HFFc6 (cell line): Measurements from ENCODE around the gene ESPNL. TPM values are rescaled to one million over a fixed set of nuclear protein-coding genes. Genes with fewer than 3 reads are reported as not detected.

ENCODE experiments used
- DNase-seq: peaks from one replicate; pipeline ENCODE4 v3.0.0-alpha.2; 2018
- H3K27ac Mint-ChIP-seq: 2 replicates; pipeline ENCODE4 v1.8.0; 2020; ENCODE audit warnings: mild to moderate bottlenecking, mixed read lengths
- H3K27me3 Mint-ChIP-seq: 2 replicates; pipeline ENCODE4 v1.8.0; 2021; ENCODE audit warnings: mild to moderate bottlenecking, moderate library complexity, mixed read lengths; ENCODE audit not compliant: insufficient read depth
- H3K36me3 Mint-ChIP-seq: 2 replicates; pipeline ENCODE4 v1.8.0; 2021; ENCODE audit warnings: low read depth, mixed read lengths
- H3K4me1 Mint-ChIP-seq: 2 replicates; pipeline ENCODE4 v1.8.0; 2020; ENCODE audit warnings: low read depth, mixed read lengths
- H3K4me3 Mint-ChIP-seq: 2 replicates; pipeline ENCODE4 v1.8.0; 2020; ENCODE audit warnings: mild to moderate bottlenecking, moderate library complexity, mixed read lengths
- H3K9me3 Mint-ChIP-seq: 2 replicates; pipeline ENCODE4 v1.8.0; 2020; ENCODE audit warnings: mild to moderate bottlenecking, mixed read lengths
- total RNA-seq, 6 experiments: library from RNA; stranded (reverse); fragmentation: NEBNext Ultra II Directional; extraction: Animal tissue kit (Norgen Biotek cat#: 25700); gene quantifications; 2 replicates in 1 of 6; 3 replicates in 5 of 6; pipeline ENCODE4 v1.2.3, GENCODE V29; 2021
- TF ChIP-seq, protein P1 (sequence below): fragments of 200-600 bp; sonication (generic); IDR thresholded peaks from 2 replicates; pipeline ENCODE4 v1.5.0; 2021; ENCODE audit warnings: antibody characterized with exemption, mild to moderate bottlenecking

Gene ESPNL
- total RNA-seq, 6 experiments from 2014 or later = 1.0 to 3.0 (median 2.6) TPM

GRCh38 chr2:238090887-238091286, 9.3 kb upstream of the ESPNL start:
- no peaks in the 10 kb centered on the region for H3K4me1 Mint-ChIP-seq
- no peaks in the 10 kb centered on the region for H3K27me3 Mint-ChIP-seq
- TF ChIP-seq, protein P1, sequence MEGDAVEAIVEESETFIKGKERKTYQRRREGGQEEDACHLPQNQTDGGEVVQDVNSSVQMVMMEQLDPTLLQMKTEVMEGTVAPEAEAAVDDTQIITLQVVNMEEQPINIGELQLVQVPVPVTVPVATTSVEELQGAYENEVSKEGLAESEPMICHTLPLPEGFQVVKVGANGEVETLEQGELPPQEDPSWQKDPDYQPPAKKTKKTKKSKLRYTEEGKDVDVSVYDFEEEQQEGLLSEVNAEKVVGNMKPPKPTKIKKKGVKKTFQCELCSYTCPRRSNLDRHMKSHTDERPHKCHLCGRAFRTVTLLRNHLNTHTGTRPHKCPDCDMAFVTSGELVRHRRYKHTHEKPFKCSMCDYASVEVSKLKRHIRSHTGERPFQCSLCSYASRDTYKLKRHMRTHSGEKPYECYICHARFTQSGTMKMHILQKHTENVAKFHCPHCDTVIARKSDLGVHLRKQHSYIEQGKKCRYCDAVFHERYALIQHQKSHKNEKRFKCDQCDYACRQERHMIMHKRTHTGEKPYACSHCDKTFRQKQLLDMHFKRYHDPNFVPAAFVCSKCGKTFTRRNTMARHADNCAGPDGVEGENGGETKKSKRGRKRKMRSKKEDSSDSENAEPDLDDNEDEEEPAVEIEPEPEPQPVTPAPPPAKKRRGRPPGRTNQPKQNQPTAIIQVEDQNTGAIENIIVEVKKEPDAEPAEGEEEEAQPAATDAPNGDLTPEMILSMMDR = no peak
- no peak for DNase-seq
- H3K9me3 Mint-ChIP-seq = no peaks in the 10 kb centered on the region
- no peak overlapping the region for H3K4me3 Mint-ChIP-seq
- H3K36me3 Mint-ChIP-seq = no peaks in the 10 kb centered on the region
- H3K27ac Mint-ChIP-seq = no peak overlapping the region

DNA sequence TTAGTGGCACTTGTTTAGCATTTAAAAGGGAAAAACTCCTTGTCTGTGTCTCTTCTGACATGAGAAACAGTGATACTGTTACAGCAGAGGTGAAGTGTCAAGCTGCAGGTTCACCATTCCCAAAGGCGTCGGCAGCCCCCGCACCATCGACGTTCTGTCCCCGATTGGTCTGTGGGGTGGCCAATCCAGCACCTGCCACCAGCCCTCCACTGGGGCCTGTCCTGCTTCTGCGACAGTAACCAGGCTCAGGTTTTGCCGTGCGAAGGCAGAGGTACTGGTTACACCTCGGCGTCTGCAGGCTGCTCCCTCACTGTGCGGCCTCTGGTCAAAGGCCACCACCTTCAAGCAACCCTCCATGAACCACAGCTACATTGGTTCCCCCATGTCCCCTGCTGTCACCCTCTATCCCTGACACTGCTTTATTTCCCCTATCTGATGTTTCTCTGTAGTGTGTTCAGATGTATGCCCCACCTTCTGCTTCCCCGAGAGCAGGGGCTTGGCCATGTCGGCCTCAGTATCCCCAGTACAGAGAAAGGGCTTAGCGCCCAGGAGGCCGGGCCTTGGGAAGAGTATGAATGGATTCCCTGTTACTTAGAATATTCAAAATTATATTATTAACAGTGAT, 8.6 kb upstream of the ESPNL start:
- Mint-ChIP-seq H3K9me3 (no peaks in the 10 kb centered on the region), H3K4me1 (no peaks in the 10 kb centered on the region), H3K4me3 (no peak overlapping the region), H3K36me3 (no peaks in the 10 kb centered on the region), H3K27me3 (no peaks in the 10 kb centered on the region), H3K27ac (no peak overlapping the region)
- no peak for DNase-seq
- TF ChIP-seq, protein P1 = no peak

- no peaks in the 10 kb centered on the region for H3K27me3 Mint-ChIP-seq
- H3K36me3 Mint-ChIP-seq = no peaks in the 10 kb centered on the region
- TF ChIP-seq, protein P1 = no peak
- no peak for DNase-seq
- H3K4me3 Mint-ChIP-seq = no peak overlapping the region
- no peaks in the 10 kb centered on the region for H3K9me3 Mint-ChIP-seq
- H3K27ac Mint-ChIP-seq = no peak overlapping the region
- H3K4me1 Mint-ChIP-seq = no peaks in the 10 kb centered on the region
These were observed 7.6 kb upstream of the ESPNL start for GRCh38 chr2:238092486-238093035.

GRCh38 chr2:238093181-238094140, 6.7 kb upstream of the ESPNL start:
- Mint-ChIP-seq H3K27me3 (no peaks in the 10 kb centered on the region), H3K36me3 (no peaks in the 10 kb centered on the region), H3K27ac (no peak overlapping the region), H3K4me1 (no peaks in the 10 kb centered on the region), H3K9me3 (no peaks in the 10 kb centered on the region), H3K4me3 (no peak overlapping the region)
- no peak for DNase-seq
- TF ChIP-seq, protein P1 = no peak

- Mint-ChIP-seq H3K27ac (no peak overlapping the region), H3K4me1 (no peaks in the 10 kb centered on the region), H3K4me3 (no peak overlapping the region), H3K36me3 (no peaks in the 10 kb centered on the region), H3K27me3 (no peaks in the 10 kb centered on the region), H3K9me3 (no peaks in the 10 kb centered on the region)
- TF ChIP-seq, protein P1 = no peak
- DNase-seq = no peak
These were observed 5.6 kb upstream of the ESPNL start for GRCh38 chr2:238094438-238095022.
